Right atrium auricular region (tissue), 2 donors: ENCODE data around the gene TANK. TPM values are rescaled to one million over a fixed set of nuclear protein-coding genes. Genes with fewer than 3 reads are reported as not detected.

Experiments
- DNase-seq: peaks from one replicate; pipeline ENCODE4 v3.0.0-alpha.2; 2019; ENCODE audit warnings: low spot score
- H3K27ac ChIP-seq, 2 donors: fragments of 200-600 bp; sonication (generic); 1 replicate in 1 of 2; 2 replicates in 1 of 2; pipeline ENCODE4 v1.5.1; 2016 to 2019
- H3K27me3 ChIP-seq, 2 donors: fragments of 200-600 bp; sonication (generic); one replicate each; pipeline versions ENCODE4 v1.5.1 to v1.6.0; 2017 to 2019
- H3K36me3 ChIP-seq: fragments of 200-600 bp; sonication (generic); one replicate; pipeline ENCODE4 v1.5.1; 2016
- H3K4me1 ChIP-seq, 2 donors: fragments of 200-600 bp; sonication (generic); one replicate each; pipeline versions ENCODE4 v1.5.1 to v1.6.0; 2017 to 2019
- H3K4me3 ChIP-seq, 2 donors: fragments of 200-600 bp; sonication (generic); 1 replicate in 1 of 2; 2 replicates in 1 of 2; pipeline ENCODE4 v1.5.1; 2017 to 2019; ENCODE audit warnings: mild to moderate bottlenecking in 1 of 2, moderate library complexity in 1 of 2
- H3K9me3 ChIP-seq, 2 donors: fragments of 200-600 bp; sonication (generic); one replicate each; pipeline ENCODE4 v1.5.1; 2019
- CTCF ChIP-seq, 2 donors: fragments of 200-600 bp; sonication (generic); IDR thresholded peaks; one replicate each; pipeline ENCODE4 v1.5.1; 2019; ENCODE audit warnings: antibody characterized with exemption in 2 of 2
- total RNA-seq, 2 donors: library from RNA; depleted of rRNA; stranded (reverse); fragments of >200 nt; gene quantifications; one replicate each; pipeline ENCODE4 v1.1.0, GENCODE V29; 2016

The TANK gene
- total RNA-seq, 2 donors from 2014 or later, result 40.2 to 50.9 TPM

GRCh38 chr2:161121622-161122021, 38.6 kb upstream of the TANK start:
- Histone ChIP-seq H3K4me1 (peaks cover 0 to 21% of the 10 kb centered on the region in 2 donors), H3K27ac (no peak overlapping the region), H3K4me3 (no peak overlapping the region), H3K36me3 (no peaks in the 10 kb centered on the region), H3K27me3 (no peaks in the 10 kb centered on the region), H3K9me3 (no peaks in the 10 kb centered on the region)
- DNase-seq, result no peak
- no peak for TF ChIP-seq CTCF (IDR thresholded peaks at IDR 0.05)

GRCh38 chr2:161122772-161123530, 37.3 kb upstream of the TANK start:
- Histone ChIP-seq H3K9me3 (no peaks in the 10 kb centered on the region), H3K4me3 (no peak overlapping the region), H3K36me3 (no peaks in the 10 kb centered on the region), H3K4me1 (peaks cover 0 to 21% of the 10 kb centered on the region in 2 donors), H3K27me3 (no peaks in the 10 kb centered on the region), H3K27ac (peak overlapping the region; percentile 58 to 78)
- DNase-seq, result peak; percentile 70
- no peak for TF ChIP-seq CTCF (IDR thresholded peaks at IDR 0.05)

GRCh38 chr2:161123531-161124030, 36.6 kb upstream of the TANK start:
- no peaks in the 10 kb centered on the region for H3K36me3 ChIP-seq
- TF ChIP-seq CTCF (IDR thresholded peaks at IDR 0.05), result no peak
- no peak overlapping the region for H3K4me3 ChIP-seq
- no peak for DNase-seq
- H3K4me1 ChIP-seq, result peaks cover 0 to 21% of the 10 kb centered on the region in 2 donors
- H3K27me3 ChIP-seq, result no peaks in the 10 kb centered on the region
- no peaks in the 10 kb centered on the region for H3K9me3 ChIP-seq
- H3K27ac ChIP-seq, result peak overlapping the region; percentile 58 to 78

- no peaks in the 10 kb centered on the region for H3K36me3 ChIP-seq
- peak overlapping the region; percentile 58 to 78 for H3K27ac ChIP-seq
- no peaks in the 10 kb centered on the region for H3K27me3 ChIP-seq
- no peaks in the 10 kb centered on the region for H3K9me3 ChIP-seq
- H3K4me1 ChIP-seq, result peaks cover 0 to 21% of the 10 kb centered on the region in 2 donors
- H3K4me3 ChIP-seq, result no peak overlapping the region
- no peak for DNase-seq
- no peak for TF ChIP-seq CTCF (IDR thresholded peaks at IDR 0.05)
Measured at GRCh38 chr2:161124201-161124600, 36.0 kb upstream of the TANK start.

- no peak for TF ChIP-seq CTCF (IDR thresholded peaks at IDR 0.05)
- no peaks in the 10 kb centered on the region for H3K36me3 ChIP-seq
- H3K9me3 ChIP-seq, result no peaks in the 10 kb centered on the region
- H3K27ac ChIP-seq, result no peak overlapping the region
- no peaks in the 10 kb centered on the region for H3K27me3 ChIP-seq
- no peak overlapping the region for H3K4me3 ChIP-seq
- peaks cover 0 to 5% of the 10 kb centered on the region in 2 donors for H3K4me1 ChIP-seq
- DNase-seq, result no peak
Measured at GRCh38 chr2:161128885-161129284, 31.3 kb upstream of the TANK start.
